ENCODE data around the gene HOATZ.

DNA sequence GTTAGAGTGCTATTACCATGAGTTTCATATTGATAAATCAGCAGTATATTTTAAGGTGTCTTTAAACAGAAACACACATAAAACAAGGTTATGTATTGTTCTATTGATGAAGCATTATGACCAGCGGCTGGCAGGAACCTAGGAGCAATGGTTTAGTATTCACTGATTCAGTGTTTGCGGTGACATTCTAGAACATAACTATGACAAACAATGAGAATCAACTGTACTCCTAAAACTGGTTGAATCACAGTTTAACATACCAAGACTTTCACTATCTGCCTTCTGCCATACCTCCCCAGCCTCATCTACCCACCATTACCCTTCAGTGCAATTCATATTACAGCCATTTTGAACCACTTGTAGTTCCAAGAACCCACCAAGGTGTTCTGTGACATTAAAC is 8.8 kb downstream of the HOATZ start:
- TF ChIP-seq, protein P1, sequence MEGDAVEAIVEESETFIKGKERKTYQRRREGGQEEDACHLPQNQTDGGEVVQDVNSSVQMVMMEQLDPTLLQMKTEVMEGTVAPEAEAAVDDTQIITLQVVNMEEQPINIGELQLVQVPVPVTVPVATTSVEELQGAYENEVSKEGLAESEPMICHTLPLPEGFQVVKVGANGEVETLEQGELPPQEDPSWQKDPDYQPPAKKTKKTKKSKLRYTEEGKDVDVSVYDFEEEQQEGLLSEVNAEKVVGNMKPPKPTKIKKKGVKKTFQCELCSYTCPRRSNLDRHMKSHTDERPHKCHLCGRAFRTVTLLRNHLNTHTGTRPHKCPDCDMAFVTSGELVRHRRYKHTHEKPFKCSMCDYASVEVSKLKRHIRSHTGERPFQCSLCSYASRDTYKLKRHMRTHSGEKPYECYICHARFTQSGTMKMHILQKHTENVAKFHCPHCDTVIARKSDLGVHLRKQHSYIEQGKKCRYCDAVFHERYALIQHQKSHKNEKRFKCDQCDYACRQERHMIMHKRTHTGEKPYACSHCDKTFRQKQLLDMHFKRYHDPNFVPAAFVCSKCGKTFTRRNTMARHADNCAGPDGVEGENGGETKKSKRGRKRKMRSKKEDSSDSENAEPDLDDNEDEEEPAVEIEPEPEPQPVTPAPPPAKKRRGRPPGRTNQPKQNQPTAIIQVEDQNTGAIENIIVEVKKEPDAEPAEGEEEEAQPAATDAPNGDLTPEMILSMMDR (IDR thresholded peaks at IDR 0.05), result no peak
- no peak for TF ChIP-seq POLR2A (IDR thresholded peaks at IDR 0.05)

All from testis (tissue), 2 donors.